HEK293T (cell line): ENCODE measurements around the gene USP43.

Experiments
- CTCF ChIA-PET: fragments of 350-600 bp; formaldehyde crosslinking; extraction: SDS; loops from one replicate; lab custom pipeline; 2021; ENCODE audit warnings: antibody characterized with exemption, inconsistent platforms; lab: Yijun Ruan, JAX
- POLR2A ChIA-PET: fragments of 350-600 bp; formaldehyde crosslinking; extraction: SDS; loops from one replicate; lab custom pipeline; 2020; ENCODE audit warnings: antibody characterized with exemption, inconsistent platforms; lab: Yijun Ruan, JAX
- DNase-seq: peaks from one replicate; pipeline ENCODE4 v3.0.0; 2012; ENCODE audit warnings: mixed read lengths; ENCODE audit errors: extremely low spot score
- ARNT ChIP-seq: fragments of 450-650 bp; IDR thresholded peaks from 2 replicates; pipeline ENCODE4 v1.6.1; 2017; ENCODE audit warnings: mild to moderate bottlenecking
- BHLHE40 ChIP-seq: fragments of 450-650 bp; IDR thresholded peaks from 2 replicates; pipeline ENCODE4 v1.6.1; 2016; ENCODE audit warnings: mild to moderate bottlenecking, moderate library complexity, borderline replicate concordance
- CTBP1 ChIP-seq: fragments of 450-650 bp; IDR thresholded peaks from 2 replicates; pipeline ENCODE4 v1.6.1; 2016; ENCODE audit warnings: borderline replicate concordance
- ELF4 ChIP-seq: fragments of 450-650 bp; IDR thresholded peaks from 2 replicates; pipeline ENCODE4 v1.6.1; 2017; ENCODE audit warnings: antibody characterized with exemption
- FOXA1 ChIP-seq: fragments of 450-650 bp; IDR thresholded peaks from 2 replicates; pipeline ENCODE4 v1.6.1; 2016; ENCODE audit warnings: mild to moderate bottlenecking
- FOXK2 ChIP-seq: fragments of 450-650 bp; IDR thresholded peaks from 2 replicates; pipeline ENCODE4 v1.6.1; 2016; ENCODE audit warnings: mild to moderate bottlenecking
- FOXM1 ChIP-seq: fragments of 450-650 bp; IDR thresholded peaks from 2 replicates; pipeline ENCODE4 v1.6.1; 2017; ENCODE audit warnings: mild to moderate bottlenecking, borderline replicate concordance
- HDGF ChIP-seq: fragments of 450-650 bp; IDR thresholded peaks from 2 replicates; pipeline ENCODE4 v1.6.1; 2017; ENCODE audit warnings: antibody characterized with exemption, borderline replicate concordance
- L3MBTL2 ChIP-seq: fragments of 450-650 bp; conservative IDR thresholded peaks from 2 replicates; pipeline ENCODE4 v1.6.1; 2016; ENCODE audit warnings: mild to moderate bottlenecking
- LEF1 ChIP-seq: fragments of 450-650 bp; IDR thresholded peaks from 2 replicates; pipeline ENCODE4 v1.6.1; 2017; ENCODE audit warnings: mild to moderate bottlenecking, borderline replicate concordance
- NFRKB ChIP-seq: fragments of 450-650 bp; IDR thresholded peaks from 2 replicates; pipeline ENCODE4 v1.6.1; 2016; ENCODE audit warnings: mild to moderate bottlenecking, moderate library complexity
- SP1 ChIP-seq: fragments of 450-650 bp; IDR thresholded peaks from 2 replicates; pipeline ENCODE4 v1.6.1; 2017
- SUZ12 ChIP-seq: fragments of 450-650 bp; IDR thresholded peaks from 2 replicates; pipeline ENCODE4 v1.6.1; 2016; ENCODE audit warnings: mild to moderate bottlenecking
- TARDBP ChIP-seq: fragments of 450-650 bp; IDR thresholded peaks from 2 replicates; pipeline ENCODE4 v1.6.1; 2016
- ZNF384 ChIP-seq: fragments of 450-650 bp; IDR thresholded peaks from 2 replicates; pipeline ENCODE4 v1.6.1; 2016
- TF ChIP-seq, protein P1 (sequence below): fragments of 450-650 bp; IDR thresholded peaks from 2 replicates; pipeline ENCODE4 v1.6.1; 2016

The USP43 gene

DNA sequence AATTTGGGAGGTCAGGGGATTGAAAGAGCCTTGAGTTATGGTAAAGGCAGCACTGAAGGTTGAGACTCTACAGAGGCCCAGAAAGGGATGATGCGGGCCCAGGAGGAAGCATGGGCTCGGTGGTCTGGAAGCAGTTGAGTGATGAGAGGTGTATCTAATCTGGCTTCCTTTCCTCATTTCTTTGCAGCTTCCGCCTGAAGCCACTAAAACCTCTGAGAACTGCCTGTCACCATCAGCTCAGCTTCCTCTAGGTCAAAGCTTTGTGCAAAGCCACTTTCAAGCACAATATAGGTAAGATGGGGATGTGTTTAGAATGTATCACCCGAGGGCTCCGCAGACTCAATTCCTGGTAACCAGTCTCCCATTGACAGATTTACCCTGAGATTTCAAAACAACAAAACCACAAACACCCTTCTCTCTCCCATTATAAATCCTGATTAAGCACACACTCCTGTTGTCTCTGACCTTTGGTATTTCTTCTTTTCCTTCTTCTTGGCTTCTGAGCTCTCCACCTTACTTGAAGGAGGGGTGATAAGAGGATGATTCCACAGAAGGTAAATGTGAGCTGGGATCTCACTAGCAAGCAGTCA, 21.2 kb downstream of the USP43 start:
- no peak for DNase-seq
- CTCF ChIA-PET, result no interaction called here
- TF ChIP-seq FOXM1, result no peak
- no peak for TF ChIP-seq CTBP1
- TF ChIP-seq ZNF384, result no peak
- TF ChIP-seq NFRKB, result no peak
- no peak for TF ChIP-seq FOXK2
- TF ChIP-seq BHLHE40, result no peak
- TF ChIP-seq ARNT, result no peak
- POLR2A ChIA-PET, result no interaction called here

DNA sequence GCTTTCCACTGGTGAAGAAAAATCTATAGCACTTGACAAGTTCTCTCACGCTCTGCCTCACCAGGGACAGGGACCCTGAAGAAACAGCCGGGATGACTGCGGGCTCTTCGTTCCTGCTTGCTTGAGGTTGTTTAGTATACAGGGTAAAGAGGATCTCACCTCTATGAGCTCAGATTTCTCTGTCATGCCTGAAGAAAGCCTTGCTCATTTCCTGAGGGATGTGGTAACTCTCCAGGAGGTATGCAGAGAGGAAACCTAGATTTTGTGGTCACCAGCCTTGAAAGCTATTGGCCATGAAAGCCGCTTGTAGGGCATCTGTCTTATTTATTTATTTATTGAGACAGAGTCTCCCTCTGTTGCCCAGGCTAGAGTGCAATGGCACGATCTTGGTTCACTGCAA, 23.2 kb downstream of the USP43 start:
- ChIA-PET POLR2A (no interaction called here), CTCF (no interaction called here)
- DNase-seq, result no peak
- TF ChIP-seq HDGF (no peak), ELF4 (no peak), FOXM1 (no peak), NFRKB (no peak), ZNF384 (no peak), ARNT (no peak), L3MBTL2 (no peak), FOXA1 (no peak), SUZ12 (no peak), SP1 (no peak), BHLHE40 (no peak)

DNA sequence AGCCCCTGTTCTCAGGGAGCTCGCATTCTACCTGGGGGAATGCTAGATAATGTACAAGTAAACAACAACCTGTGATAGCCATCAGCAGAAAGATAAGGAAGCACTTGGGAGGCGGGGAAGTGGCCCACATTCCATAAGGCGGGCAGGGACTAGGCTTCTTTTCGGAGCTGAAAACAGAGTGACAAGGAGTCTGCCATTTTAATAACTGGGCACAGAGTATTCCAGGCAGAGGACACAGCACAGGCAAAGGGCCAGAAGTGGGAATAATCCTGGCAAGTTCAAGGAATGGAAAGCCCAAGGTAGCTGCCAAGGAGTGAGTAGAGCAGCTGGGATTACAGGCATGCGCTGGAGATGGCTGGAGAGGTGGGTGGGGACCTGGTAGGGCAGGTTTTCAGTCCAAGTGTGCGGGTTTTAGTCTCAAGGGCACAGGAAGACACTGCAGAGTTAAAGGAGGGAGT, 24.3 kb downstream of the USP43 start:
- POLR2A ChIA-PET, result no interaction called here
- no peak for DNase-seq
- CTCF ChIA-PET, result no interaction called here
- no peak for TF ChIP-seq FOXM1
- TF ChIP-seq ELF4, result no peak
- TF ChIP-seq, protein P1, sequence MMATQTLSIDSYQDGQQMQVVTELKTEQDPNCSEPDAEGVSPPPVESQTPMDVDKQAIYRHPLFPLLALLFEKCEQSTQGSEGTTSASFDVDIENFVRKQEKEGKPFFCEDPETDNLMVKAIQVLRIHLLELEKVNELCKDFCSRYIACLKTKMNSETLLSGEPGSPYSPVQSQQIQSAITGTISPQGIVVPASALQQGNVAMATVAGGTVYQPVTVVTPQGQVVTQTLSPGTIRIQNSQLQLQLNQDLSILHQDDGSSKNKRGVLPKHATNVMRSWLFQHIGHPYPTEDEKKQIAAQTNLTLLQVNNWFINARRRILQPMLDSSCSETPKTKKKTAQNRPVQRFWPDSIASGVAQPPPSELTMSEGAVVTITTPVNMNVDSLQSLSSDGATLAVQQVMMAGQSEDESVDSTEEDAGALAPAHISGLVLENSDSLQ, result no peak
- TF ChIP-seq HDGF, result no peak
- TF ChIP-seq TARDBP, result no peak

DNA sequence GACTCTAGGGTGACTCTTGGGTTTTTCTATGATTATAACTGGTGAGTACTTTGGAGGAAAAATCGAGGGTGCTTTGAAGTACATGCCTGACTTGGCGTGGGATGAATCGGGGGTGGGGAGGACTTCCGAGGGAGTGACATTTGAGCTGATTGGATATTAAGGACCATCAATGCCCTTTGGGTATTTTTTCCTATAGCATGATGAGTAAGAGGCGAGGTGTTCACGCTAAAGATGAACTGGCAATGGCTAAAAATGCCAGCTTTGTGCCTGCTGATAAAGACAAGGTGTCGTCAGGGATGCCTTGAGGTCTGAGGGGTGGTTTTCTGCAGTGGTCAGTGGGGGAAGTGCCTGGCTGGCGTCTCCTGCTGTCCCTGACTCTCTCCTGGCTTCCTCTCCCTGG, 25.3 kb downstream of the USP43 start:
- ChIA-PET POLR2A (no interaction called here), CTCF (no interaction called here)
- TF ChIP-seq ARNT (no peak), L3MBTL2 (no peak), HDGF (no peak), ZNF384 (no peak), SP1 (no peak), ELF4 (no peak), FOXK2 (no peak), FOXA1 (no peak), NFRKB (no peak), FOXM1 (no peak), SUZ12 (no peak), LEF1 (no peak), TARDBP (no peak), BHLHE40 (no peak), CTBP1 (no peak)
- TF ChIP-seq, protein P1, result no peak
- DNase-seq, result no peak

DNA sequence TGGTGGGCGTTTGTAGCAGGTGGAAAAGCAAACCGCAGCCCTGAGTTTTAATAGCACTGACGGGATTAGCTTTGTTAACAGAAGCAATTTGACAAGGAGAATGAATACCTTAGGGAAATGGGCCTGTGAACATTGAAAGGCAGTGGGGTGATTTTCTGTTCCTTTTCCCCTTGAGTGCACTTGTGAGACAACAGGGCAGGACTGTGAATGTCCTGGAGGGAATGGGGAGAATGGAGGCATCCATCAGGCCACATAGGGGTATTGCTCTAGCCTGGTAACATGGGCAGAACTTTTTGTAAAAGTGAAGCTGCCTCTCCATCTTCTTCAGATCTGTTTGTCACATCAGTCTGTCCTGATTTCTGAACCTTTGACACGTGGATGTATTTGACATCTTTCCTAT, 26.2 kb downstream of the USP43 start:
- POLR2A ChIA-PET, result no interaction called here
- TF ChIP-seq FOXK2 (no peak), CTBP1 (no peak), NFRKB (no peak), SP1 (no peak), SUZ12 (no peak), ARNT (no peak), ZNF384 (no peak), HDGF (no peak)
- TF ChIP-seq, protein P1, result no peak
- no peak for DNase-seq
- CTCF ChIA-PET, result no interaction called here

DNA sequence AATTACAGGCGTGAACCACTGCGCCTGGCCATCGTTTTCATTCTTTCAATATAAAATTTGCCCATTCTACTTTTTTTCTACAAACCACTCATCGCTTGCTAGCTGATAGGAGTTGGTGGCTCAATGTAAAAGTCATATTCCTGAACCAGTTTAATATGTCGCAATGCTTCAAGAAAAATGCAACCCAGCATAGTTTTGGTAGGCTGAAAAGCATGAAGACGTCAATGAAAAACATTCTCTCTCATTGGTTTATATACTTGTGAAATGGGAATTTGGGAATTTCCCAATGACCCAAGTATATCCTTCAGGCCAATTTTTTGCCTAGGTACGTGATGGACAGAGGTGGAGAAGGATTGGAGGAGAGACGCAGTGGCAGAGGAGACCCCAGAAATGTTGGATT, 26.9 kb downstream of the USP43 start:
- CTCF ChIA-PET, result no interaction called here
- TF ChIP-seq HDGF, result no peak
- TF ChIP-seq LEF1, result no peak
- TF ChIP-seq, protein P1, result no peak
- TF ChIP-seq BHLHE40, result no peak
- no peak for TF ChIP-seq ZNF384
- TF ChIP-seq SP1, result no peak
- no peak for TF ChIP-seq NFRKB
- TF ChIP-seq TARDBP, result no peak
- no peak for TF ChIP-seq SUZ12
- no peak for TF ChIP-seq ELF4
- TF ChIP-seq FOXA1, result no peak
- no peak for TF ChIP-seq FOXK2
- POLR2A ChIA-PET, result no interaction called here
- DNase-seq, result no peak
